Sigmoid colon (tissue), 3 donors: ENCODE data around the gene MAP2.

Source experiments
- POLR2A ChIP-seq, 2 donors: fragments of 450-650 bp; IDR thresholded peaks; one replicate each; pipeline ENCODE4 v1.6.1; 2016; ENCODE audit warnings: antibody characterized with exemption in 2 of 2, mild to moderate bottlenecking in 2 of 2, moderate library complexity in 2 of 2
- TF ChIP-seq, protein P1 (sequence below), 4 experiments: fragments of 450-650 bp in 3 of 4; fragments of 200-600 bp in 1 of 4; IDR thresholded peaks; one replicate each; pipeline ENCODE4 v1.5.1; 2016 to 2019; ENCODE audit warnings: antibody characterized with exemption in 4 of 4, mild to moderate bottlenecking in 3 of 4, moderate library complexity in 2 of 4

GRCh38 chr2:209473930-209474419 is 50.1 kb downstream of the MAP2 start:
- no peak for TF ChIP-seq POLR2A (IDR thresholded peaks at IDR 0.05)
- TF ChIP-seq, protein P1, sequence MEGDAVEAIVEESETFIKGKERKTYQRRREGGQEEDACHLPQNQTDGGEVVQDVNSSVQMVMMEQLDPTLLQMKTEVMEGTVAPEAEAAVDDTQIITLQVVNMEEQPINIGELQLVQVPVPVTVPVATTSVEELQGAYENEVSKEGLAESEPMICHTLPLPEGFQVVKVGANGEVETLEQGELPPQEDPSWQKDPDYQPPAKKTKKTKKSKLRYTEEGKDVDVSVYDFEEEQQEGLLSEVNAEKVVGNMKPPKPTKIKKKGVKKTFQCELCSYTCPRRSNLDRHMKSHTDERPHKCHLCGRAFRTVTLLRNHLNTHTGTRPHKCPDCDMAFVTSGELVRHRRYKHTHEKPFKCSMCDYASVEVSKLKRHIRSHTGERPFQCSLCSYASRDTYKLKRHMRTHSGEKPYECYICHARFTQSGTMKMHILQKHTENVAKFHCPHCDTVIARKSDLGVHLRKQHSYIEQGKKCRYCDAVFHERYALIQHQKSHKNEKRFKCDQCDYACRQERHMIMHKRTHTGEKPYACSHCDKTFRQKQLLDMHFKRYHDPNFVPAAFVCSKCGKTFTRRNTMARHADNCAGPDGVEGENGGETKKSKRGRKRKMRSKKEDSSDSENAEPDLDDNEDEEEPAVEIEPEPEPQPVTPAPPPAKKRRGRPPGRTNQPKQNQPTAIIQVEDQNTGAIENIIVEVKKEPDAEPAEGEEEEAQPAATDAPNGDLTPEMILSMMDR (IDR thresholded peaks at IDR 0.05) = no peak
